ENCODE data around the gene SLC6A18.

The SLC6A18 gene

GRCh38 chr5:1244255-1244654 lies 19.1 kb downstream of the SLC6A18 start:
- no peaks in the 10 kb centered on the region for H3K9me2 ChIP-seq (replicated peaks; ENCODE audit: control insufficient read depth, low read length)
- no peaks in the 10 kb centered on the region for H3K79me2 ChIP-seq (ENCODE audit: control insufficient read depth, low read length)
- no peaks in the 10 kb centered on the region for H3K27me3 ChIP-seq (ENCODE audit: control insufficient read depth, low read length)
- H3K27ac ChIP-seq (ENCODE audit: low read depth, low read length): no peak overlapping the region
- H3F3A ChIP-seq (ENCODE audit: control insufficient read depth, insufficient read depth): no peaks in the 10 kb centered on the region
- H3K4me1 ChIP-seq (ENCODE audit: control insufficient read depth, low read length): no peaks in the 10 kb centered on the region
- TF ChIP-seq CTCF (IDR thresholded peaks at IDR 0.05; ENCODE audit: low read depth, low read length, poor library complexity, severe bottlenecking) (no peak), EZH2phosphoT487 (IDR thresholded peaks at IDR 0.05; ENCODE audit: borderline replicate concordance, low read length) (no peak)
- no peaks in the 10 kb centered on the region for H3K9me3 ChIP-seq (ENCODE audit: control insufficient read depth, insufficient read depth, low read length)
- H3K36me3 ChIP-seq (ENCODE audit: control insufficient read depth, low read length): no peaks in the 10 kb centered on the region
- H4K20me1 ChIP-seq (ENCODE audit: control insufficient read depth, insufficient read depth, low read depth, low read length): 0 out of 2 replicates have a peak, but pooled peaks cover 3% of the 10 kb centered on the region
- no peak overlapping the region for H3K4me3 ChIP-seq (ENCODE audit: low read length)
- H3K4me2 ChIP-seq (ENCODE audit: low read length): no peak overlapping the region

GRCh38 chr5:1244976-1245375 lies 19.8 kb downstream of the SLC6A18 start:
- Histone ChIP-seq H3K4me2 (ENCODE audit: low read length) (no peak overlapping the region), H3K4me3 (ENCODE audit: low read length) (no peak overlapping the region), H3K9me2 (replicated peaks; ENCODE audit: control insufficient read depth, low read length) (no peaks in the 10 kb centered on the region), H3K9me3 (ENCODE audit: control insufficient read depth, insufficient read depth, low read length) (no peaks in the 10 kb centered on the region), H4K20me1 (ENCODE audit: control insufficient read depth, insufficient read depth, low read depth, low read length) (0 out of 2 replicates have a peak, but pooled peaks cover 3% of the 10 kb centered on the region), H3K27ac (ENCODE audit: low read depth, low read length) (no peak overlapping the region), H3K27me3 (ENCODE audit: control insufficient read depth, low read length) (no peaks in the 10 kb centered on the region), H3K79me2 (ENCODE audit: control insufficient read depth, low read length) (no peaks in the 10 kb centered on the region), H3K36me3 (ENCODE audit: control insufficient read depth, low read length) (no peaks in the 10 kb centered on the region), H3F3A (ENCODE audit: control insufficient read depth, insufficient read depth) (no peaks in the 10 kb centered on the region), H3K4me1 (ENCODE audit: control insufficient read depth, low read length) (no peaks in the 10 kb centered on the region)
- TF ChIP-seq EZH2phosphoT487 (IDR thresholded peaks at IDR 0.05; ENCODE audit: borderline replicate concordance, low read length): no peak
- TF ChIP-seq CTCF (IDR thresholded peaks at IDR 0.05; ENCODE audit: low read depth, low read length, poor library complexity, severe bottlenecking): no peak

- no peak for TF ChIP-seq EZH2phosphoT487 (IDR thresholded peaks at IDR 0.05; ENCODE audit: borderline replicate concordance, low read length)
- TF ChIP-seq CTCF (IDR thresholded peaks at IDR 0.05; ENCODE audit: low read depth, low read length, poor library complexity, severe bottlenecking): no peak
- no peaks in the 10 kb centered on the region for H3K9me3 ChIP-seq (ENCODE audit: control insufficient read depth, insufficient read depth, low read length)
- H3K9me2 ChIP-seq (replicated peaks; ENCODE audit: control insufficient read depth, low read length): no peaks in the 10 kb centered on the region
- no peak overlapping the region for H3K4me3 ChIP-seq (ENCODE audit: low read length)
- H3F3A ChIP-seq (ENCODE audit: control insufficient read depth, insufficient read depth): no peaks in the 10 kb centered on the region
- no peak overlapping the region for H3K4me2 ChIP-seq (ENCODE audit: low read length)
- H4K20me1 ChIP-seq (ENCODE audit: control insufficient read depth, insufficient read depth, low read depth, low read length): 0 out of 2 replicates have a peak, but pooled peaks cover 3% of the 10 kb centered on the region
- no peaks in the 10 kb centered on the region for H3K79me2 ChIP-seq (ENCODE audit: control insufficient read depth, low read length)
- no peaks in the 10 kb centered on the region for H3K36me3 ChIP-seq (ENCODE audit: control insufficient read depth, low read length)
- no peaks in the 10 kb centered on the region for H3K27me3 ChIP-seq (ENCODE audit: control insufficient read depth, low read length)
- H3K27ac ChIP-seq (ENCODE audit: low read depth, low read length): no peak overlapping the region
- H3K4me1 ChIP-seq (ENCODE audit: control insufficient read depth, low read length): no peaks in the 10 kb centered on the region
These were observed 20.9 kb downstream of the SLC6A18 start for GRCh38 chr5:1245905-1246576.
